Fibroblast of lung (primary cell): ENCODE results near the gene SH3RF1. TPM values are rescaled to one million over a fixed set of nuclear protein-coding genes. Genes with fewer than 3 reads are reported as not detected.
"Not testable (repeated sequence)": the region's sequence is repeated elsewhere in the genome, so short reads cannot be mapped to it uniquely, and the experiment has no call there.

Experiments
- DNase-seq, 2 donors: peaks; one replicate each; pipeline versions ENCODE4 v3.0.0 to v3.0.0-alpha.2; 2010; ENCODE audit warnings: low read depth in 2 of 2
- H2AFZ ChIP-seq: 2 replicates; pipeline ENCODE4 v1.5.1; 2012; ENCODE audit warnings: low read length, control low read depth, inconsistent platforms
- H3K27ac ChIP-seq: 2 replicates; pipeline ENCODE4 v1.5.1; 2011; ENCODE audit warnings: low read length, control low read depth; ENCODE audit not compliant: insufficient read depth
- H3K27me3 ChIP-seq: 2 replicates; pipeline ENCODE4 v1.5.1; 2011; ENCODE audit warnings: mild to moderate bottlenecking, low read length; ENCODE audit not compliant: control insufficient read depth, insufficient read depth
- H3K36me3 ChIP-seq: 2 replicates; pipeline ENCODE4 v1.5.1; 2011; ENCODE audit warnings: low read length; ENCODE audit not compliant: control insufficient read depth, insufficient read depth
- H3K4me1 ChIP-seq: 2 replicates; pipeline ENCODE4 v1.5.1; 2011; ENCODE audit warnings: low read length; ENCODE audit not compliant: control insufficient read depth, insufficient read depth; ENCODE audit errors: extremely low read depth
- H3K4me2 ChIP-seq: 2 replicates; pipeline ENCODE4 v1.5.1; 2011; ENCODE audit warnings: low read length, control low read depth; ENCODE audit not compliant: insufficient read depth; ENCODE audit errors: extremely low read depth
- H3K4me3 ChIP-seq, 4 experiments: fragments of 200-600 bp in 1 of 4; sonication (generic) in 1 of 4; replicated peaks in 1 of 4; 2 replicates each; pipeline ENCODE4 v1.5.1; 2011 to 2016; ENCODE audit warnings: low read length in 4 of 4, low read depth in 3 of 4, mild to moderate bottlenecking in 3 of 4, control low read depth in 2 of 4, inconsistent platforms in 1 of 4, mixed read lengths in 1 of 4; ENCODE audit not compliant: insufficient read depth in 1 of 4; ENCODE audit errors: control extremely low read depth in 1 of 4
- H3K79me2 ChIP-seq: 2 replicates; pipeline ENCODE4 v1.5.1; 2012; ENCODE audit warnings: mild to moderate bottlenecking, low read length, inconsistent platforms; ENCODE audit not compliant: control insufficient read depth, insufficient read depth
- H3K9ac ChIP-seq: 2 replicates; pipeline ENCODE4 v1.5.1; 2011; ENCODE audit warnings: mild to moderate bottlenecking, low read length, control low read depth; ENCODE audit not compliant: insufficient read depth
- H3K9me3 ChIP-seq: 2 replicates; pipeline ENCODE4 v1.5.1; 2012; ENCODE audit warnings: low read depth, low read length; ENCODE audit not compliant: control insufficient read depth, insufficient read depth
- H4K20me1 ChIP-seq: 2 replicates; pipeline ENCODE4 v1.5.1; 2011; ENCODE audit warnings: low read length; ENCODE audit not compliant: control insufficient read depth, insufficient read depth; ENCODE audit errors: extremely low read depth
- CTCF ChIP-seq, 2 donors: IDR thresholded peaks in 1 of 2; conservative IDR thresholded peaks in 1 of 2; 1 replicate in 1 of 2; 2 replicates in 1 of 2; pipeline ENCODE4 v1.5.1; 2011 to 2012; ENCODE audit warnings: low read length in 2 of 2, control low read depth in 1 of 2, inconsistent platforms in 1 of 2, low read depth in 1 of 2, mild to moderate bottlenecking in 1 of 2
- EZH2 ChIP-seq: IDR thresholded peaks from 2 replicates; pipeline ENCODE4 v1.5.1; 2012; ENCODE audit warnings: low read length, control low read depth, mild to moderate bottlenecking; ENCODE audit errors: missing control alignments
- polyA plus RNA-seq, 2 donors: library from polyadenylated mRNA; depleted of rRNA in 1 of 2; stranded (reverse) in 1 of 2; unstranded in 1 of 2; fragments of >200 nt; gene quantifications; 2 replicates each; pipeline ENCODE4 v1.2.1, GENCODE V29; 2011 to 2012; ENCODE audit warnings: missing spikeins in 1 of 2
- total RNA-seq: library from RNA; depleted of rRNA; stranded (reverse); fragments of >200 nt; gene quantifications from 2 replicates; pipeline ENCODE4 v1.2.1, GENCODE V29; 2014

Gene SH3RF1
- total and polyA plus RNA-seq, 2 donors (not counting 1 experiment from before 2014, with no cell fraction given): 13.0 to 18.8 TPM

DNA sequence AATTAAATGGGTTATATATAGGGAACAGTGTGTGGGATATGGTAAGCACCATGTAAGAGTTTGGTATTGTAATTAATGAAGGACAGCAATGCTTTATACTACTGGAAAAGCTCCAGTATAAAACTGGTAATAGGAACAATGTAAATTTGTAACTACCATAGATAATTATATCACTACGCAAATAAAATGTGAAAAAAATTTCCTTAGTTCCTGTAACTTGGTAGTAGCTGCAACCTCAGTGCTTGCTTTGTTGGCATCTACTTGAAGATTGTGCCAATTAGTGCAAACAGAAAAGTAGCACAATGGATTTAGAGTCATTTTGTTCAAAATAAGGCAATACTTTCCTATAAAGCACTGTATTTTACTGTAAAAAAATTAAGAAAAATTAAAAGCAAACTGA, 34.4 kb upstream of the SH3RF1 start:
- no peak overlapping the region for H3K4me2 ChIP-seq
- no peaks in the 10 kb centered on the region for H3K9me3 ChIP-seq
- H3K27me3 ChIP-seq: no peaks in the 10 kb centered on the region
- no peaks in the 10 kb centered on the region for H3K36me3 ChIP-seq
- TF ChIP-seq CTCF (conservative IDR thresholded peaks at IDR 0.05 in 1 of 2, IDR thresholded peaks at IDR 0.05 in 1 of 2; ENCODE audit: low read depth in 1 of 2, low read length in 2 of 2): no peak
- TF ChIP-seq EZH2: no peak
- no peaks in the 10 kb centered on the region for H3K79me2 ChIP-seq
- no peak for DNase-seq
- H4K20me1 ChIP-seq: no peaks in the 10 kb centered on the region
- no peak overlapping the region for H3K27ac ChIP-seq
- H2AFZ ChIP-seq: no peak overlapping the region
- H3K9ac ChIP-seq: no peak overlapping the region
- no peak overlapping the region for H3K4me3 ChIP-seq
- peaks cover 2% of the 10 kb centered on the region for H3K4me1 ChIP-seq

- Histone ChIP-seq H3K4me3 (no peak overlapping the region), H2AFZ (no peak overlapping the region), H3K4me2 (no peak overlapping the region), H3K79me2 (no peaks in the 10 kb centered on the region), H3K27me3 (no peaks in the 10 kb centered on the region), H3K4me1 (no peaks in the 10 kb centered on the region), H3K36me3 (no peaks in the 10 kb centered on the region), H3K27ac (no peak overlapping the region), H4K20me1 (no peaks in the 10 kb centered on the region), H3K9ac (no peak overlapping the region), H3K9me3 (no peaks in the 10 kb centered on the region)
- DNase-seq: no peak
- TF ChIP-seq CTCF (conservative IDR thresholded peaks at IDR 0.05 in 1 of 2, IDR thresholded peaks at IDR 0.05 in 1 of 2; ENCODE audit: low read depth in 1 of 2, low read length in 2 of 2) (no peak), EZH2 (no peak)
These were observed 25.1 kb upstream of the SH3RF1 start for GRCh38 chr4:169295822-169296221.

DNA sequence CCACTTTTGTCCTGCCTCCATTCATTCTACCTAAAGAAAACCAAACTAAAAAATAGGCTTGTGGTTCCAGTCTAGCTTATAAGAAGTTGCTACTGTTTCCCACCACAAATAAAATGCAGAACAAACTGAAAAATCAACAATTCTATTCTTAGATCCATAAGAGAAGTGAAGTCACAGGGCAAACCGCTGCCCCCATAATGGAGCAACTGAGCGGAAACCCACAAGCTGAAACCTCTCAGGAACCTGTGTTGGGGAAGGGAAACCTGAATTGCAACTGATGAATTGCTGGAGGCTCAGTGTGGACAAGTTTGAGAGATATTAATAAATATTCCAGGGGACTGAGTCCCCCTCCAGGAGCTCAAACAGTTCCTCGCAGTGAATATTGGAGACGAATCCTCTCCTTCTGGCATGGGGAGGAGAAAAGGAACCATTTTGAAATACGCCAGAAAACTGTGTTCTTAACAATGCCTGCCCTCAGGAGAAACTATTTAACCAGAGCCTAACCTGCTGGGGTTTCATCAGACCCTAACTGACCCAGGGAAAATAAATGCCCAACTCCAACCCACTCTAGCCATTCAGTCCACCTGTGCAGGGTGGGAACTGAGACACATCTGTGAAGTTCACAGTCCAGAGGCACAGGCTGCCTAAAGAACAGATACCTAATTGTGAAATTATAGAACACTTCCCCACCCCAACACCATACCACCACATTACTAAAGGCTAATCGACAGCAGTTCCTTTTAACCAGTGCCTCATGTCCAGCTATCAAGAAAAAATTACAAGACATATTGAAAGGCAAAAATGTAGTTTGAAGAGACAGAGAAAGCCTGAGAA, 22.8 kb upstream of the SH3RF1 start:
- Histone ChIP-seq H3K27ac (no peak overlapping the region), H3K4me2 (no peak overlapping the region), H3K79me2 (no peaks in the 10 kb centered on the region), H4K20me1 (no peaks in the 10 kb centered on the region), H3K36me3 (no peaks in the 10 kb centered on the region), H2AFZ (no peak overlapping the region), H3K9me3 (no peaks in the 10 kb centered on the region), H3K9ac (no peak overlapping the region), H3K27me3 (no peaks in the 10 kb centered on the region), H3K4me1 (no peaks in the 10 kb centered on the region), H3K4me3 (no peak overlapping the region)
- no peak for TF ChIP-seq EZH2
- TF ChIP-seq CTCF (conservative IDR thresholded peaks at IDR 0.05 in 1 of 2, IDR thresholded peaks at IDR 0.05 in 1 of 2; ENCODE audit: low read depth in 1 of 2, low read length in 2 of 2): no peak
- DNase-seq: no peak

DNA sequence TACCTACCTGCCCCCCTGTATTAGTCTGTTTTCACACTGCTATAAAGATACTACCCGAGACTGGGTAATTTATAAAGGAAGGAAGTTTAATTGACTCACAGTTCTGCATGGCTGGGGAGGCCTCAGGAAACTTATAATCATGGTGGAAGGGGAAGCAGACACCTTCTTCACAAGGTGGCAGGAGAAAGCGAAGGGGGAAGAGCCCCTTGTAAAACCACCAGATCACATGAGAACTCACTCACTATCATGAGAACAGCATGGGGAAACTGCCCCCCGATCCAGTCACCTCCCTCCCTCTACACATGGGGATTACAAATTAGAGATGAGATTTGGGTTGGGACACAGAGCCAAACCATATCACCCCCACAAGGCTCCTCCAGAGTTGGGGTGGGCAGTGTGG, 17.2 kb upstream of the SH3RF1 start:
- H3K4me2 ChIP-seq, H3K36me3 ChIP-seq, H3K4me1 ChIP-seq, H3K9me3 ChIP-seq, H3K27me3 ChIP-seq, H3K27ac ChIP-seq, H4K20me1 ChIP-seq, H3K79me2 ChIP-seq, H2AFZ ChIP-seq, DNase-seq, H3K4me3 ChIP-seq, H3K9ac ChIP-seq: not testable (repeated sequence)
